WTC11 (cell line): ENCODE data around the gene NFATC1. TPM values are rescaled to one million over a fixed set of nuclear protein-coding genes. Genes with fewer than 3 reads are reported as not detected.

ENCODE experiments used
- ATAC-seq: fragments of 200-7000 bp; cut with Tn5 transposase; 2 replicates; pipeline ENCODE4 v1.10.0; 2021; ENCODE audit warnings: mild to moderate bottlenecking, moderate library complexity
- CTCF ChIA-PET: fragments of 300-600 bp; sonication (Branson Sonifier 250); formaldehyde crosslinking; loops from one replicate; lab custom pipeline; 2021; ENCODE audit warnings: antibody characterized with exemption; lab: Charles Lee
- POLR2A ChIA-PET: fragments of 350-600 bp; sonication (Branson Sonifier 250); formaldehyde crosslinking; loops from one replicate; lab custom pipeline; 2021; ENCODE audit warnings: antibody characterized with exemption; lab: Charles Lee
- DNase-seq: peaks from one replicate; pipeline ENCODE4 v3.0.0; 2021; ENCODE audit warnings: low spot score
- H3K27ac Mint-ChIP-seq: 2 replicates; pipeline ENCODE4 v1.8.0; 2021; ENCODE audit warnings: mixed read lengths
- H3K27me3 Mint-ChIP-seq: 2 replicates; pipeline ENCODE4 v1.8.0; 2021; ENCODE audit warnings: low read depth, mild to moderate bottlenecking, moderate library complexity, mixed read lengths
- H3K36me3 Mint-ChIP-seq: 2 replicates; pipeline ENCODE4 v1.8.0; 2021; ENCODE audit warnings: mixed read lengths
- H3K4me1 Mint-ChIP-seq: 2 replicates; pipeline ENCODE4 v1.8.0; 2022; ENCODE audit warnings: mixed read lengths
- H3K4me3 Mint-ChIP-seq: 2 replicates; pipeline ENCODE4 v1.8.0; 2021; ENCODE audit warnings: mild to moderate bottlenecking, moderate library complexity, mixed read lengths
- H3K9me3 Mint-ChIP-seq: 2 replicates; pipeline ENCODE4 v1.8.0; 2021; ENCODE audit warnings: mixed read lengths
- CBFB ChIP-seq: sonication (generic); formaldehyde crosslinking; IDR thresholded peaks from 2 replicates; pipeline ENCODE4 v1.8.1; 2022; ENCODE audit warnings: mild to moderate bottlenecking, low read depth, missing genetic modification reagents
- CTCF ChIP-seq: fragments of 200-600 bp; IDR thresholded peaks from 2 replicates; pipeline ENCODE4 v1.8.0; 2022; ENCODE audit warnings: antibody characterized with exemption
- E2F4 ChIP-seq: sonication (generic); formaldehyde crosslinking; IDR thresholded peaks from 2 replicates; pipeline ENCODE4 v1.8.1; 2022; ENCODE audit warnings: low read depth, mild to moderate bottlenecking, moderate library complexity, missing genetic modification reagents, borderline replicate concordance
- FOXP4 ChIP-seq: sonication (generic); formaldehyde crosslinking; IDR thresholded peaks from 2 replicates; pipeline ENCODE4 v1.8.0; 2022; ENCODE audit warnings: mild to moderate bottlenecking, missing genetic modification reagents
- GRHL2 ChIP-seq: fragments of 250-450 bp; sonication (Bioruptor Pico); IDR thresholded peaks from 2 replicates; pipeline ENCODE4 v1.8.0; 2022; ENCODE audit warnings: mild to moderate bottlenecking, moderate library complexity; ENCODE audit not compliant: insufficient replicate concordance, severe bottlenecking
- IRF2 ChIP-seq: sonication (generic); formaldehyde crosslinking; IDR thresholded peaks from 2 replicates; pipeline ENCODE4 v1.8.0; 2022; ENCODE audit warnings: low read depth, missing genetic modification reagents, borderline replicate concordance
- MYBL2 ChIP-seq: sonication (generic); formaldehyde crosslinking; IDR thresholded peaks from 2 replicates; pipeline ENCODE4 v1.8.1; 2023; ENCODE audit warnings: mild to moderate bottlenecking, moderate library complexity, missing genetic modification reagents
- NFE2L1 ChIP-seq: sonication (generic); formaldehyde crosslinking; IDR thresholded peaks from 2 replicates; pipeline ENCODE4 v1.8.1; 2023; ENCODE audit warnings: missing genetic modification reagents
- NFYB ChIP-seq: sonication (generic); formaldehyde crosslinking; conservative IDR thresholded peaks from 2 replicates; pipeline ENCODE4 v1.8.0; 2022; ENCODE audit warnings: low read depth, missing genetic modification reagents
- NR3C1 ChIP-seq: sonication (generic); formaldehyde crosslinking; conservative IDR thresholded peaks from 2 replicates; pipeline ENCODE4 v1.8.1; 2023; ENCODE audit warnings: low read depth, mild to moderate bottlenecking, missing genetic modification reagents
- OVOL2 ChIP-seq: fragments of 250-450 bp; sonication (Bioruptor Pico); IDR thresholded peaks from 2 replicates; pipeline ENCODE4 v1.9.0; 2021; ENCODE audit warnings: mild to moderate bottlenecking, borderline replicate concordance
- PRRX2 ChIP-seq: fragments of 250-450 bp; sonication (Bioruptor Pico); IDR thresholded peaks from 2 replicates; pipeline ENCODE4 v1.8.0; 2021; ENCODE audit warnings: mild to moderate bottlenecking
- STAT6 ChIP-seq: sonication (generic); formaldehyde crosslinking; conservative IDR thresholded peaks from 2 replicates; pipeline ENCODE4 v1.8.1; 2023; ENCODE audit warnings: mild to moderate bottlenecking, low read depth, missing genetic modification reagents, moderate library complexity
- TP53 ChIP-seq: sonication (generic); formaldehyde crosslinking; IDR thresholded peaks from 2 replicates; pipeline ENCODE4 v1.8.1; 2023; ENCODE audit warnings: mild to moderate bottlenecking, missing genetic modification reagents
- ZMAT4 ChIP-seq: fragments of 250-450 bp; sonication (Bioruptor Pico); IDR thresholded peaks from 2 replicates; pipeline ENCODE4 v1.9.0; 2021; ENCODE audit warnings: mild to moderate bottlenecking
- ZNF138 ChIP-seq: sonication (generic); formaldehyde crosslinking; conservative IDR thresholded peaks from 2 replicates; pipeline ENCODE4 v1.8.1; 2022; ENCODE audit warnings: mild to moderate bottlenecking, moderate library complexity, missing genetic modification reagents
- ZNF219 ChIP-seq: sonication (generic); formaldehyde crosslinking; IDR thresholded peaks from 2 replicates; pipeline ENCODE4 v1.8.0; 2023; ENCODE audit warnings: missing genetic modification reagents, mild to moderate bottlenecking, borderline replicate concordance
- ZNF232 ChIP-seq: sonication (generic); formaldehyde crosslinking; IDR thresholded peaks from 2 replicates; pipeline ENCODE4 v1.8.0; 2022; ENCODE audit warnings: mild to moderate bottlenecking, missing genetic modification reagents
- ZNF281 ChIP-seq: sonication (generic); formaldehyde crosslinking; IDR thresholded peaks from 2 replicates; pipeline ENCODE4 v1.8.0; 2023; ENCODE audit warnings: mild to moderate bottlenecking, missing genetic modification reagents
- ZNF317 ChIP-seq: sonication (generic); formaldehyde crosslinking; IDR thresholded peaks from 2 replicates; pipeline ENCODE4 v1.8.1; 2023; ENCODE audit warnings: low read depth, mild to moderate bottlenecking, moderate library complexity, missing genetic modification reagents, borderline replicate concordance
- ZNF423 ChIP-seq: fragments of 250-450 bp; sonication (Bioruptor Pico); IDR thresholded peaks from 2 replicates; pipeline ENCODE4 v2.1.2; 2022; ENCODE audit warnings: mild to moderate bottlenecking, moderate library complexity
- ZNF671 ChIP-seq: fragments of 250-450 bp; sonication (Bioruptor Pico); IDR thresholded peaks from 2 replicates; pipeline ENCODE4 v1.8.0; 2021; ENCODE audit warnings: mild to moderate bottlenecking
- total RNA-seq: library from RNA; stranded (reverse); gene quantifications from 3 replicates; pipeline ENCODE4 v1.2.3, GENCODE V29; 2021

NFATC1 gene
- total RNA-seq, 1 experiment from 2014 or later: 20.2 TPM

GRCh38 chr18:79534356-79534755, 138.6 kb downstream of the NFATC1 start:
- ATAC-seq (no peak), DNase-seq (peak; percentile 4)
- ChIA-PET CTCF (no interaction called here), POLR2A (no interaction called here)
- no peaks in the 10 kb centered on the region for H3K4me1 Mint-ChIP-seq
- no peak overlapping the region for H3K4me3 Mint-ChIP-seq
- peaks cover 18% of the 10 kb centered on the region for H3K9me3 Mint-ChIP-seq
- TF ChIP-seq MYBL2 (CRISPR knock-in tag) (no peak), NFYB (CRISPR knock-in tag) (no peak), ZNF219 (CRISPR knock-in tag) (no peak), STAT6 (CRISPR knock-in tag) (no peak), CTCF (no peak), E2F4 (CRISPR knock-in tag) (no peak), NR3C1 (CRISPR knock-in tag) (no peak), ZNF671 (CRISPR knock-in tag) (no peak)
- no peak overlapping the region for H3K27ac Mint-ChIP-seq
- H3K27me3 Mint-ChIP-seq: peaks cover 2% of the 10 kb centered on the region; the same call in 1 of the 2 replicates
- peaks cover 10% of the 10 kb centered on the region for H3K36me3 Mint-ChIP-seq

GRCh38 chr18:79537758-79538157, 142.0 kb downstream of the NFATC1 start:
- Mint-ChIP-seq H3K27me3 (no peaks in the 10 kb centered on the region; the same call in 1 of the 2 replicates), H3K9me3 (peaks cover 27% of the 10 kb centered on the region), H3K27ac (no peak overlapping the region), H3K36me3 (peaks cover 13% of the 10 kb centered on the region), H3K4me1 (no peaks in the 10 kb centered on the region), H3K4me3 (no peak overlapping the region)
- DNase-seq (no peak), ATAC-seq (no peak)
- TF ChIP-seq ZNF138 (no peak), ZNF281 (no peak), IRF2 (CRISPR knock-in tag) (no peak)
- CTCF ChIA-PET: no interaction called here
- POLR2A ChIA-PET: no interaction called here

- no peak for DNase-seq
- peaks cover 13% of the 10 kb centered on the region for H3K36me3 Mint-ChIP-seq
- ChIA-PET CTCF (no interaction called here), POLR2A (no interaction called here)
- H3K4me3 Mint-ChIP-seq: no peak overlapping the region
- no peaks in the 10 kb centered on the region for H3K4me1 Mint-ChIP-seq
- no peak overlapping the region for H3K27ac Mint-ChIP-seq
- no peaks in the 10 kb centered on the region; the same call in 1 of the 2 replicates for H3K27me3 Mint-ChIP-seq
- peaks cover 27% of the 10 kb centered on the region for H3K9me3 Mint-ChIP-seq
- no peak for ATAC-seq
- TF ChIP-seq ZNF423 (CRISPR knock-in tag): no peak
- TF ChIP-seq GRHL2: no peak
- TF ChIP-seq OVOL2 (CRISPR knock-in tag): no peak
- no peak for TF ChIP-seq ZNF232
- TF ChIP-seq ZNF317 (CRISPR knock-in tag): no peak
- TF ChIP-seq TP53 (CRISPR knock-in tag): no peak
- TF ChIP-seq PRRX2 (CRISPR knock-in tag): no peak
- no peak for TF ChIP-seq NFE2L1 (CRISPR knock-in tag)
- TF ChIP-seq ZMAT4 (CRISPR knock-in tag): no peak
- TF ChIP-seq CBFB (CRISPR knock-in tag): no peak
- no peak for TF ChIP-seq ZNF138
- TF ChIP-seq FOXP4 (CRISPR knock-in tag): no peak
These were observed 142.9 kb downstream of the NFATC1 start for GRCh38 chr18:79538635-79539034.
